Endothelial cell of umbilical vein (primary cell): ENCODE data around the gene LRTM2.

Experiments used
- EZH2 ChIP-seq: IDR thresholded peaks from 2 replicates; pipeline ENCODE4 v1.6.1; 2012; ENCODE audit warnings: borderline replicate concordance, low read depth, mild to moderate bottlenecking, moderate library complexity, low read length, inconsistent platforms; ENCODE audit not compliant: severe bottlenecking
- FOS ChIP-seq: IDR thresholded peaks from 2 replicates; pipeline ENCODE4 v1.6.1; 2011; ENCODE audit warnings: mild to moderate bottlenecking, low read length, moderate library complexity, borderline replicate concordance; ENCODE audit not compliant: insufficient read depth
- GATA2 ChIP-seq: IDR thresholded peaks from 2 replicates; pipeline ENCODE4 v1.7.0; 2011; ENCODE audit warnings: low read depth, mild to moderate bottlenecking, moderate library complexity, mixed read lengths, low read length; ENCODE audit not compliant: insufficient read length, insufficient read depth
- JUN ChIP-seq: IDR thresholded peaks from 2 replicates; pipeline ENCODE4 v1.6.1; 2011; ENCODE audit warnings: borderline replicate concordance, low read depth; ENCODE audit not compliant: insufficient read length, insufficient read depth
- MYC ChIP-seq: IDR thresholded peaks from one replicate; pipeline ENCODE4 v1.6.1; 2011; ENCODE audit warnings: mild to moderate bottlenecking, low read depth, low read length
- POLR2A ChIP-seq: IDR thresholded peaks from 2 replicates; pipeline ENCODE4 v1.6.1; 2012; ENCODE audit warnings: low read depth, mild to moderate bottlenecking, control low read depth, low read length
- POLR2AphosphoS5 ChIP-seq: IDR thresholded peaks from 2 replicates; pipeline ENCODE4 v1.6.1; 2012; ENCODE audit warnings: low read depth, mild to moderate bottlenecking, control low read depth, low read length, moderate library complexity; ENCODE audit not compliant: insufficient read depth
- TF ChIP-seq, protein P1 (sequence below), 2 donors: IDR thresholded peaks; 1 replicate in 1 of 2; 2 replicates in 1 of 2; pipeline ENCODE4 v1.5.1; 2011; ENCODE audit warnings: low read length in 2 of 2, mild to moderate bottlenecking in 2 of 2, moderate library complexity in 2 of 2, control low read depth in 1 of 2, inconsistent platforms in 1 of 2, low read depth in 1 of 2; ENCODE audit not compliant: insufficient read depth in 1 of 2; ENCODE audit errors: extremely low read depth in 1 of 2
- TF ChIP-seq, protein P2 (sequence below): IDR thresholded peaks from 2 replicates; pipeline ENCODE4 v1.6.1; 2011; ENCODE audit not compliant: insufficient read depth, insufficient read length

DNA sequence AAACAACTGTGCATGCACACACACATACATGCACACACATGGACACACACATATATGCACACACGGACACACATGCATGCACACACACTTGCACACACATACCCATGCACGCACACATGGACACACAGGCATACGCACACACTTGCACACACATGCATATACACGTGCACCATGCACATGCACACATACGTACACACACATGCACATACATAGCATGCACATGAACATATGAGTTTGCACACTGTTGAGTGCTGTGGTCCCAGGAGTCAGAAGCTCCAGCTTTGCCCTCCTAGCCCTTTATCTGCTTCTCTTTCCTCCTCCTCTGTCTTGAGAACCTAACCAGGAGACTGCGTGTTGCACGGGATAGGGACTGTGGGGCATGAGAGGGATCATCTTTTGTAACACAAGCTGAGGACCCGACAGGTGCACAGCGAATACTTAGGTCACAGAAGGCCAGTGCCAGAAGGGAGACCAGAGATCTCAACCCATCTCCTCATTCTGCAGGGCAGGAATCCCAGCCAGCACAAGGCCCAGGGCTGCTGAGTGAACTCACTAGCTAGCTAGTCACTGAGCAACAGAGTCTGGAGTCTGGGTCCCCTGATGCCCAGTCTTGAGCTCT is 3.5 kb upstream of the LRTM2 start:
- TF ChIP-seq, protein P1, sequence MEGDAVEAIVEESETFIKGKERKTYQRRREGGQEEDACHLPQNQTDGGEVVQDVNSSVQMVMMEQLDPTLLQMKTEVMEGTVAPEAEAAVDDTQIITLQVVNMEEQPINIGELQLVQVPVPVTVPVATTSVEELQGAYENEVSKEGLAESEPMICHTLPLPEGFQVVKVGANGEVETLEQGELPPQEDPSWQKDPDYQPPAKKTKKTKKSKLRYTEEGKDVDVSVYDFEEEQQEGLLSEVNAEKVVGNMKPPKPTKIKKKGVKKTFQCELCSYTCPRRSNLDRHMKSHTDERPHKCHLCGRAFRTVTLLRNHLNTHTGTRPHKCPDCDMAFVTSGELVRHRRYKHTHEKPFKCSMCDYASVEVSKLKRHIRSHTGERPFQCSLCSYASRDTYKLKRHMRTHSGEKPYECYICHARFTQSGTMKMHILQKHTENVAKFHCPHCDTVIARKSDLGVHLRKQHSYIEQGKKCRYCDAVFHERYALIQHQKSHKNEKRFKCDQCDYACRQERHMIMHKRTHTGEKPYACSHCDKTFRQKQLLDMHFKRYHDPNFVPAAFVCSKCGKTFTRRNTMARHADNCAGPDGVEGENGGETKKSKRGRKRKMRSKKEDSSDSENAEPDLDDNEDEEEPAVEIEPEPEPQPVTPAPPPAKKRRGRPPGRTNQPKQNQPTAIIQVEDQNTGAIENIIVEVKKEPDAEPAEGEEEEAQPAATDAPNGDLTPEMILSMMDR (IDR thresholded peaks at IDR 0.05; ENCODE audit: extremely low read depth in 1 of 2, insufficient read depth in 1 of 2, low read depth in 1 of 2, low read length in 2 of 2) = no peak
- no peak for TF ChIP-seq POLR2AphosphoS5
- TF ChIP-seq MYC = no peak
- TF ChIP-seq POLR2A = no peak
- no peak for TF ChIP-seq EZH2
- TF ChIP-seq, protein P2, sequence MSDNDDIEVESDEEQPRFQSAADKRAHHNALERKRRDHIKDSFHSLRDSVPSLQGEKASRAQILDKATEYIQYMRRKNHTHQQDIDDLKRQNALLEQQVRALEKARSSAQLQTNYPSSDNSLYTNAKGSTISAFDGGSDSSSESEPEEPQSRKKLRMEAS = no peak
- no peak for TF ChIP-seq GATA2
- no peak for TF ChIP-seq FOS
- TF ChIP-seq JUN = no peak
